ENCODE results near the gene SLC16A12. TPM values are rescaled to one million over a fixed set of nuclear protein-coding genes. Genes with fewer than 3 reads are reported as not detected.

SLC16A12 gene
- total RNA-seq, 1 experiment from 2014 or later, result 1.0 TPM

DNA sequence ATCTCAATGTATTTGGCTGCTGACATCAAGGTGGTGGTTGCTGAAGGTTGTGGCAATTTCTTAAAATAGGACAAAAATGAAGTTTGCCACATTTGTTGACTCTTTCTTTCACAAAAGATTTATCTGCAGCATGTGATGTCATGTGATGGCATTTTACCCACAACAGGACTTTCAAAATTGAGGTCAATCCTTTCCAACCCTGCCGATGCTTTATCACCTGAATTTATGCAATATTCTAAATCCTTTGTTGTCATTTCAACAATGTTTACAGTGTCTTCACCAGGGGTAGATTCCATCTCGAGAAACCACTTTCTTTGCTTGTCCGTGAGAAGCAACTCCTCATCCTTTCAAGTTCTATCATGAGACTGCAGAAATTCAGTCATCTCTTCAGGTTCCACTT is 40.6 kb upstream of the SLC16A12 start:
- CTCF ChIA-PET, result no interaction called here
- Mint-ChIP-seq H3K4me1 (ENCODE audit: low read depth, unreplicated experiment) (no peaks in the 10 kb centered on the region), H3K9me3 (ENCODE audit: low read depth, unreplicated experiment) (no peaks in the 10 kb centered on the region), H3K36me3 (ENCODE audit: insufficient read depth, unreplicated experiment) (no peaks in the 10 kb centered on the region), H3K27ac (ENCODE audit: unreplicated experiment) (no peak overlapping the region), H3K27me3 (ENCODE audit: unreplicated experiment) (no peaks in the 10 kb centered on the region), H3K4me3 (ENCODE audit: low read depth, unreplicated experiment) (no peak overlapping the region)
- no peak for DNase-seq
- no TSS peak for BruUV-seq (replicated peaks)
- intact Hi-C loops (cut with micrococcal nuclease; ENCODE audit: unreplicated experiment), result no loop called here
- TF ChIP-seq, protein P1, sequence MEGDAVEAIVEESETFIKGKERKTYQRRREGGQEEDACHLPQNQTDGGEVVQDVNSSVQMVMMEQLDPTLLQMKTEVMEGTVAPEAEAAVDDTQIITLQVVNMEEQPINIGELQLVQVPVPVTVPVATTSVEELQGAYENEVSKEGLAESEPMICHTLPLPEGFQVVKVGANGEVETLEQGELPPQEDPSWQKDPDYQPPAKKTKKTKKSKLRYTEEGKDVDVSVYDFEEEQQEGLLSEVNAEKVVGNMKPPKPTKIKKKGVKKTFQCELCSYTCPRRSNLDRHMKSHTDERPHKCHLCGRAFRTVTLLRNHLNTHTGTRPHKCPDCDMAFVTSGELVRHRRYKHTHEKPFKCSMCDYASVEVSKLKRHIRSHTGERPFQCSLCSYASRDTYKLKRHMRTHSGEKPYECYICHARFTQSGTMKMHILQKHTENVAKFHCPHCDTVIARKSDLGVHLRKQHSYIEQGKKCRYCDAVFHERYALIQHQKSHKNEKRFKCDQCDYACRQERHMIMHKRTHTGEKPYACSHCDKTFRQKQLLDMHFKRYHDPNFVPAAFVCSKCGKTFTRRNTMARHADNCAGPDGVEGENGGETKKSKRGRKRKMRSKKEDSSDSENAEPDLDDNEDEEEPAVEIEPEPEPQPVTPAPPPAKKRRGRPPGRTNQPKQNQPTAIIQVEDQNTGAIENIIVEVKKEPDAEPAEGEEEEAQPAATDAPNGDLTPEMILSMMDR (IDR thresholded peaks at IDR 0.05; ENCODE audit: unreplicated experiment), result no peak

- DNase-seq, result no peak
- Mint-ChIP-seq H3K27ac (ENCODE audit: unreplicated experiment) (no peak overlapping the region), H3K9me3 (ENCODE audit: low read depth, unreplicated experiment) (no peaks in the 10 kb centered on the region), H3K4me3 (ENCODE audit: low read depth, unreplicated experiment) (no peak overlapping the region), H3K27me3 (ENCODE audit: unreplicated experiment) (no peaks in the 10 kb centered on the region), H3K4me1 (ENCODE audit: low read depth, unreplicated experiment) (no peaks in the 10 kb centered on the region), H3K36me3 (ENCODE audit: insufficient read depth, unreplicated experiment) (no peaks in the 10 kb centered on the region)
- CTCF ChIA-PET, result interaction anchor here (0.5 kb wide), 1 partner anchor 272 kb away, joined by 4 read pairs; no protein-coding TSS in a partner anchor
- BruUV-seq (replicated peaks), result no TSS peak
- intact Hi-C loops (cut with micrococcal nuclease; ENCODE audit: unreplicated experiment), result no loop called here
- TF ChIP-seq, protein P1 (IDR thresholded peaks at IDR 0.05; ENCODE audit: unreplicated experiment), result no peak
These were observed 39.6 kb upstream of the SLC16A12 start for GRCh38 chr10:89575031-89575430.

- H3K4me1 Mint-ChIP-seq (ENCODE audit: low read depth, unreplicated experiment), result no peaks in the 10 kb centered on the region
- no peaks in the 10 kb centered on the region for H3K9me3 Mint-ChIP-seq (ENCODE audit: low read depth, unreplicated experiment)
- no peaks in the 10 kb centered on the region for H3K36me3 Mint-ChIP-seq (ENCODE audit: insufficient read depth, unreplicated experiment)
- TF ChIP-seq, protein P1 (IDR thresholded peaks at IDR 0.05; ENCODE audit: unreplicated experiment), result no peak
- CTCF ChIA-PET, result no interaction called here
- H3K4me3 Mint-ChIP-seq (ENCODE audit: low read depth, unreplicated experiment), result no peak overlapping the region
- no peaks in the 10 kb centered on the region for H3K27me3 Mint-ChIP-seq (ENCODE audit: unreplicated experiment)
- intact Hi-C loops (cut with micrococcal nuclease; ENCODE audit: unreplicated experiment), result no loop called here
- no peak for DNase-seq
- H3K27ac Mint-ChIP-seq (ENCODE audit: unreplicated experiment), result no peak overlapping the region
- no TSS peak for BruUV-seq (replicated peaks)
These were observed 39.0 kb upstream of the SLC16A12 start for GRCh38 chr10:89574368-89574767.

GRCh38 chr10:89567576-89568245 is 32.3 kb upstream of the SLC16A12 start:
- Mint-ChIP-seq H3K36me3 (ENCODE audit: insufficient read depth, unreplicated experiment) (no peaks in the 10 kb centered on the region), H3K9me3 (ENCODE audit: low read depth, unreplicated experiment) (no peaks in the 10 kb centered on the region), H3K4me1 (ENCODE audit: low read depth, unreplicated experiment) (no peaks in the 10 kb centered on the region), H3K4me3 (ENCODE audit: low read depth, unreplicated experiment) (no peak overlapping the region), H3K27ac (ENCODE audit: unreplicated experiment) (no peak overlapping the region), H3K27me3 (ENCODE audit: unreplicated experiment) (no peaks in the 10 kb centered on the region)
- BruUV-seq (replicated peaks), result no TSS peak
- CTCF ChIA-PET, result interaction anchor here (0.6 kb wide), 1 partner anchor 1280 kb away, joined by 5 read pairs; no protein-coding TSS in a partner anchor
- DNase-seq, result no peak
- intact Hi-C loops (cut with micrococcal nuclease; ENCODE audit: unreplicated experiment), result loop anchor here (5.0 kb wide), 1 partner anchor 135 kb away; the partner anchor contains the start of gene KIF20B
- TF ChIP-seq, protein P1 (IDR thresholded peaks at IDR 0.05; ENCODE audit: unreplicated experiment), result no peak
